Activated CD4-positive, alpha-beta memory T cell treated with anti-CD3 and anti-CD28 coated beads, Interleukin-2, amount 10 ng/mL, durations not matched to agents 7 days and 5 days (primary cell): ENCODE results near the gene FOXN1. TPM values are rescaled to one million over a fixed set of nuclear protein-coding genes. Genes with fewer than 3 reads are reported as not detected.

Source experiments
- CTCF ChIA-PET: fragments of 350-600 bp; sonication (Branson Sonifier 250); formaldehyde crosslinking; loops from one replicate; lab custom pipeline; 2021; ENCODE audit warnings: antibody characterized with exemption, inconsistent platforms; lab: Charles Lee
- POLR2A ChIA-PET: fragments of 350-600 bp; sonication (Branson Sonifier 250); formaldehyde crosslinking; loops from one replicate; lab custom pipeline; 2021; ENCODE audit warnings: antibody characterized with exemption; lab: Charles Lee
- DNase-seq: peaks from one replicate; pipeline ENCODE4 v3.0.0-alpha.2; 2020
- H3K27ac Mint-ChIP-seq: one replicate; pipeline ENCODE4 v1.8.0; 2021; ENCODE audit warnings: mild to moderate bottlenecking, mixed read lengths
- H3K27me3 Mint-ChIP-seq: one replicate; pipeline ENCODE4 v1.8.0; 2021; ENCODE audit warnings: mixed read lengths
- H3K36me3 Mint-ChIP-seq: one replicate; pipeline ENCODE4 v1.8.0; 2021; ENCODE audit warnings: low read depth, mixed read lengths
- H3K4me1 Mint-ChIP-seq: one replicate; pipeline ENCODE4 v1.8.0; 2021; ENCODE audit warnings: mixed read lengths
- H3K4me3 Mint-ChIP-seq: one replicate; pipeline ENCODE4 v1.8.0; 2021; ENCODE audit warnings: mild to moderate bottlenecking, mixed read lengths
- H3K9me3 Mint-ChIP-seq: one replicate; pipeline ENCODE4 v1.8.0; 2021; ENCODE audit warnings: mixed read lengths
- total RNA-seq, 2 experiments: library from RNA; stranded (reverse); gene quantifications; one replicate each; pipeline ENCODE4 v1.2.3, GENCODE V29; 2021

FOXN1 gene
- total RNA-seq, 2 experiments from 2014 or later, result not detected

GRCh38 chr17:28528327-28529012 is 22.3 kb downstream of the FOXN1 start:
- H3K27ac Mint-ChIP-seq, result no peak overlapping the region
- no peaks in the 10 kb centered on the region for H3K4me1 Mint-ChIP-seq
- POLR2A ChIA-PET, result no interaction called here
- no peak for DNase-seq
- CTCF ChIA-PET, result interaction anchor here (1.1 kb wide), 1 partner anchor 12 kb away, joined by 3 read pairs; no protein-coding TSS in a partner anchor
- H3K4me3 Mint-ChIP-seq, result no peak overlapping the region
- peaks cover 2% of the 10 kb centered on the region for H3K27me3 Mint-ChIP-seq
- H3K9me3 Mint-ChIP-seq, result no peaks in the 10 kb centered on the region
- no peaks in the 10 kb centered on the region for H3K36me3 Mint-ChIP-seq

- Mint-ChIP-seq H3K4me3 (no peak overlapping the region), H3K27me3 (peaks cover 2% of the 10 kb centered on the region), H3K9me3 (no peaks in the 10 kb centered on the region), H3K36me3 (no peaks in the 10 kb centered on the region), H3K27ac (no peak overlapping the region), H3K4me1 (no peaks in the 10 kb centered on the region)
- no peak for DNase-seq
- POLR2A ChIA-PET, result no interaction called here
- CTCF ChIA-PET, result interaction anchor here (1.1 kb wide), 1 partner anchor 12 kb away, joined by 3 read pairs; no protein-coding TSS in a partner anchor
Observed at GRCh38 chr17:28529013-28529400, 22.9 kb downstream of the FOXN1 start.

- DNase-seq, result no peak
- Mint-ChIP-seq H3K27ac (no peak overlapping the region), H3K36me3 (no peaks in the 10 kb centered on the region), H3K9me3 (no peaks in the 10 kb centered on the region), H3K27me3 (peaks cover 2% of the 10 kb centered on the region), H3K4me1 (no peaks in the 10 kb centered on the region), H3K4me3 (no peak overlapping the region)
- POLR2A ChIA-PET, result no interaction called here
- CTCF ChIA-PET, result interaction anchor here (1.1 kb wide), 1 partner anchor 10 kb away, joined by 3 read pairs; no protein-coding TSS in a partner anchor
Observed at GRCh38 chr17:28530250-28530649, 24.1 kb downstream of the FOXN1 start.

- Mint-ChIP-seq H3K27me3 (peaks cover 2% of the 10 kb centered on the region), H3K4me3 (no peak overlapping the region), H3K36me3 (no peaks in the 10 kb centered on the region), H3K4me1 (no peaks in the 10 kb centered on the region), H3K9me3 (no peaks in the 10 kb centered on the region), H3K27ac (no peak overlapping the region)
- ChIA-PET CTCF (interaction anchor here (1.1 kb wide), 1 partner anchor 9 kb away, joined by 3 read pairs; no protein-coding TSS in a partner anchor), POLR2A (no interaction called here)
- DNase-seq, result no peak
Observed at GRCh38 chr17:28530926-28531325, 24.8 kb downstream of the FOXN1 start.

GRCh38 chr17:28532050-28532960 is 26.2 kb downstream of the FOXN1 start:
- Mint-ChIP-seq H3K36me3 (no peaks in the 10 kb centered on the region), H3K27me3 (peaks cover 2% of the 10 kb centered on the region), H3K4me3 (no peak overlapping the region), H3K9me3 (no peaks in the 10 kb centered on the region), H3K27ac (no peak overlapping the region), H3K4me1 (no peaks in the 10 kb centered on the region)
- no peak for DNase-seq
- CTCF ChIA-PET, result no interaction called here
- POLR2A ChIA-PET, result no interaction called here

- ChIA-PET POLR2A (no interaction called here), CTCF (no interaction called here)
- Mint-ChIP-seq H3K27me3 (peaks cover 2% of the 10 kb centered on the region), H3K9me3 (no peaks in the 10 kb centered on the region), H3K27ac (no peak overlapping the region), H3K36me3 (no peaks in the 10 kb centered on the region), H3K4me1 (no peaks in the 10 kb centered on the region), H3K4me3 (no peak overlapping the region)
- DNase-seq, result no peak
Observed at GRCh38 chr17:28533091-28533807, 27.1 kb downstream of the FOXN1 start.

- peaks cover 2% of the 10 kb centered on the region for H3K27me3 Mint-ChIP-seq
- POLR2A ChIA-PET, result no interaction called here
- no peak overlapping the region for H3K4me3 Mint-ChIP-seq
Observed at GRCh38 chr17:28534740-28535375, 28.7 kb downstream of the FOXN1 start.

GRCh38 chr17:28536532-28537218 is 30.5 kb downstream of the FOXN1 start:
- Mint-ChIP-seq H3K4me3 (no peak overlapping the region), H3K27ac (no peak overlapping the region), H3K36me3 (no peaks in the 10 kb centered on the region), H3K9me3 (no peaks in the 10 kb centered on the region), H3K4me1 (no peaks in the 10 kb centered on the region), H3K27me3 (peaks cover 2% of the 10 kb centered on the region)
- ChIA-PET CTCF (interaction anchor here (0.8 to 2.2 kb wide), 4 partner anchors 10 to 107 kb away, joined by 3 to 8 read pairs (median 4); no protein-coding TSS in a partner anchor), POLR2A (no interaction called here)
- DNase-seq, result no peak

More at GRCh38 chr17:28534740-28535375, 28.7 kb downstream of the FOXN1 start:
- no peak for DNase-seq
- CTCF ChIA-PET, result interaction anchor here (1.2 kb wide), 1 partner anchor 40 kb away, joined by 3 read pairs; no protein-coding TSS in a partner anchor
- Mint-ChIP-seq H3K4me1 (no peaks in the 10 kb centered on the region), H3K36me3 (no peaks in the 10 kb centered on the region), H3K9me3 (no peaks in the 10 kb centered on the region), H3K27ac (no peak overlapping the region)

- Mint-ChIP-seq H3K27me3 (no peaks in the 10 kb centered on the region), H3K27ac (no peak overlapping the region), H3K9me3 (no peaks in the 10 kb centered on the region), H3K4me3 (no peak overlapping the region), H3K4me1 (no peaks in the 10 kb centered on the region), H3K36me3 (no peaks in the 10 kb centered on the region)
- ChIA-PET POLR2A (no interaction called here), CTCF (interaction anchor here (1.0 to 2.2 kb wide), 3 partner anchors 11 to 120 kb away, joined by 4 to 8 read pairs (median 4); no protein-coding TSS in a partner anchor)
- DNase-seq, result no peak
Observed at GRCh38 chr17:28537219-28537610, 31.1 kb downstream of the FOXN1 start.

GRCh38 chr17:28538296-28538895 is 32.2 kb downstream of the FOXN1 start:
- H3K9me3 Mint-ChIP-seq, result no peaks in the 10 kb centered on the region
- no peak overlapping the region for H3K27ac Mint-ChIP-seq
- no peaks in the 10 kb centered on the region for H3K4me1 Mint-ChIP-seq
- CTCF ChIA-PET, result interaction anchor here (1.0 to 2.2 kb wide), 3 partner anchors 10 to 121 kb away, joined by 4 to 8 read pairs (median 4); no protein-coding TSS in a partner anchor
- no peak overlapping the region for H3K4me3 Mint-ChIP-seq
- H3K36me3 Mint-ChIP-seq, result no peaks in the 10 kb centered on the region
- H3K27me3 Mint-ChIP-seq, result no peaks in the 10 kb centered on the region
- POLR2A ChIA-PET, result no interaction called here
- no peak for DNase-seq

- no peak overlapping the region for H3K4me3 Mint-ChIP-seq
- no peaks in the 10 kb centered on the region for H3K36me3 Mint-ChIP-seq
- ChIA-PET POLR2A (no interaction called here), CTCF (interaction anchor here (0.7 to 2.1 kb wide), 8 partner anchors 7 to 183 kb away, joined by 3 to 17 read pairs (median 3); partner anchors contain the start of genes PIGS and POLDIP2)
- H3K9me3 Mint-ChIP-seq, result no peaks in the 10 kb centered on the region
- no peak for DNase-seq
- H3K27ac Mint-ChIP-seq, result no peak overlapping the region
- no peaks in the 10 kb centered on the region for H3K4me1 Mint-ChIP-seq
- no peaks in the 10 kb centered on the region for H3K27me3 Mint-ChIP-seq
Observed at GRCh38 chr17:28540231-28540630, 34.1 kb downstream of the FOXN1 start.
